PFSK-1 (cell line): ENCODE results near the gene RTN4RL1.

Source experiments
- POLR2AphosphoS5 ChIP-seq: IDR thresholded peaks from 2 replicates; pipeline ENCODE4 v1.6.1; 2012; ENCODE audit warnings: low read depth, mild to moderate bottlenecking, control low read depth, low read length, moderate library complexity
- TAF1 ChIP-seq: IDR thresholded peaks from 2 replicates; pipeline ENCODE4 v1.6.1; 2012; ENCODE audit warnings: low read length, control low read depth, borderline replicate concordance; ENCODE audit not compliant: insufficient read depth

- TF ChIP-seq POLR2AphosphoS5 (no peak), TAF1 (no peak)
Measured at GRCh38 chr17:2028234-2028614, 3.1 kb upstream of the RTN4RL1 start.
